Sciatic nerve (tissue), 2 donors: Measurements from ENCODE around the gene ACHE. TPM values are rescaled to one million over a fixed set of nuclear protein-coding genes. Genes with fewer than 3 reads are reported as not detected.

Experiments used
- ATAC-seq: fragments of 200-7000 bp; cut with Tn5 transposase; one replicate; pipeline ENCODE4 v1.9.1; 2020; ENCODE audit warnings: mild to moderate bottlenecking, moderate library complexity
- DNase-seq: peaks from one replicate; pipeline ENCODE4 v3.0.0-alpha.2; 2020; ENCODE audit warnings: low spot score
- intact Hi-C: fragments of 100-400 bp; cut with DNase I; formaldehyde crosslinking; loops from one replicate; pipeline ENCODE4 v1.14.2; 2022
- total RNA-seq: library from RNA; stranded (reverse); fragmentation: NEBNext Ultra II Directional; extraction: Animal tissue kit (Norgen Biotek cat#: 25700); gene quantifications from one replicate; pipeline ENCODE4 v1.2.1, GENCODE V29; 2021
- donor health status: DM: no; HTN: no; CAD: no.
- donor health status: DM: no; HTN: no; CAD: no.

Gene ACHE
- total RNA-seq, 1 donor from 2014 or later = 0.94 TPM

- no peak for DNase-seq
- ATAC-seq = no peak
- intact Hi-C loops = loop anchor here (5.0 kb wide), 1 partner anchor 158 kb away; no protein-coding TSS in a partner anchor
Measured at GRCh38 chr7:100899432-100899831, 3.7 kb upstream of the ACHE start.

- no peak for ATAC-seq
- intact Hi-C loops = loop anchor here (5.0 kb wide), 1 partner anchor 159 kb away; no protein-coding TSS in a partner anchor
- no peak for DNase-seq
Measured at GRCh38 chr7:100897772-100898454, 2.2 kb upstream of the ACHE start.

GRCh38 chr7:100896732-100897608 lies 1.3 kb upstream of the ACHE start:
- intact Hi-C loops = loop anchor here (5.0 kb wide), 1 partner anchor 160 kb away; no protein-coding TSS in a partner anchor
- peak; percentile 46 for ATAC-seq
- DNase-seq = no peak

GRCh38 chr7:100895956-100896731 lies 456 bp upstream of the ACHE start:
- intact Hi-C loops = loop anchor here (5.0 kb wide), 1 partner anchor 161 kb away; no protein-coding TSS in a partner anchor
- DNase-seq (no peak), ATAC-seq (no peak)

GRCh38 chr7:100894860-100895700 lies 608 bp downstream of the ACHE start:
- DNase-seq = no peak
- intact Hi-C loops = loop anchor here (5.0 kb wide), 1 partner anchor 162 kb away; no protein-coding TSS in a partner anchor

DNA sequence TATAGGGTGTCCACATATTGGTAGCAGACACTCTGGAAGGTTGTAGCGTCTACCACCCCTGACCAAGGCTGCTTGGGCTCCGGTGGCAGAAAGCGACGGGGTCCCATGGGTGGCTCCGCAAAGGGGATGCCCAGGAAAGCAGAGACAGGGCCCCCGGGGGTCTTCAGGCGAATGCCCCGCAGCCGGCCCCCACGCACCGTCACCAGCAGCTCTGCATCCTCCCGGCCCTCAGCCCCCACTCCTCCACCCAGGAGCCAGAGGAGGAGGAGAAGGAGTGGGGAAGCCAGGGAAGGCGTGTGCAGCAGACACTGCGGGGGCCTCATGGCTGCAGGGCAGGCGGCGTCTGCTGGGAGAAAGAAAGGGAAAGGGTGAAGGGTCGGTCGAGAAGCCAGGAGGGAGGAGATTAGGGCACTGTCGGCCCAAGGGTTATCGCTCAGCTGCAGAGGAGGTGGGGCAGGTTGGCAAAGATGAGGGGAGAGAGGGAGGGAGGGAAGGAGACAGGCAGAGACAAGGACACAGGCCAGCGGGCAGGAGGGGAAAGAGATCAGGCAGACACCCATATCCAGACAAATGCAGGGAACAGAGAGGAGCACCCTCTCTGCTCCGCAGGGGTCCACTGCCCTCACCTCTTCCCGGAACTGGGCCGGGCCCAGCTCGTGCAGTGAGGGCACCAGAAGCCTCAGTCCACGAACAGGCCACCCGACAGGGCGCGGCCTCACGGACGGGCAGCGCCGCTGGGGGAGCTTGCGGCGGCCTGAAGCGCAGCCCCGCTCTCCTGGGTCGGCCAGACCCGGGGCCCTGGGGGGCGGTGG lies 1.6 kb downstream of the ACHE start:
- intact Hi-C loops = no loop called here
- ATAC-seq (no peak), DNase-seq (no peak)

More at GRCh38 chr7:100894860-100895700, 608 bp downstream of the ACHE start:
- ATAC-seq = no peak

GRCh38 chr7:100893318-100893895 lies 2.3 kb downstream of the ACHE start:
- intact Hi-C loops = no loop called here
- no peak for ATAC-seq
- no peak for DNase-seq

- no peak for ATAC-seq
- intact Hi-C loops = no loop called here
- DNase-seq = no peak
Measured at GRCh38 chr7:100892364-100893317, 3.0 kb downstream of the ACHE start.

- ATAC-seq = no peak
Measured at GRCh38 chr7:100891568-100892247, 4.0 kb downstream of the ACHE start.

DNA sequence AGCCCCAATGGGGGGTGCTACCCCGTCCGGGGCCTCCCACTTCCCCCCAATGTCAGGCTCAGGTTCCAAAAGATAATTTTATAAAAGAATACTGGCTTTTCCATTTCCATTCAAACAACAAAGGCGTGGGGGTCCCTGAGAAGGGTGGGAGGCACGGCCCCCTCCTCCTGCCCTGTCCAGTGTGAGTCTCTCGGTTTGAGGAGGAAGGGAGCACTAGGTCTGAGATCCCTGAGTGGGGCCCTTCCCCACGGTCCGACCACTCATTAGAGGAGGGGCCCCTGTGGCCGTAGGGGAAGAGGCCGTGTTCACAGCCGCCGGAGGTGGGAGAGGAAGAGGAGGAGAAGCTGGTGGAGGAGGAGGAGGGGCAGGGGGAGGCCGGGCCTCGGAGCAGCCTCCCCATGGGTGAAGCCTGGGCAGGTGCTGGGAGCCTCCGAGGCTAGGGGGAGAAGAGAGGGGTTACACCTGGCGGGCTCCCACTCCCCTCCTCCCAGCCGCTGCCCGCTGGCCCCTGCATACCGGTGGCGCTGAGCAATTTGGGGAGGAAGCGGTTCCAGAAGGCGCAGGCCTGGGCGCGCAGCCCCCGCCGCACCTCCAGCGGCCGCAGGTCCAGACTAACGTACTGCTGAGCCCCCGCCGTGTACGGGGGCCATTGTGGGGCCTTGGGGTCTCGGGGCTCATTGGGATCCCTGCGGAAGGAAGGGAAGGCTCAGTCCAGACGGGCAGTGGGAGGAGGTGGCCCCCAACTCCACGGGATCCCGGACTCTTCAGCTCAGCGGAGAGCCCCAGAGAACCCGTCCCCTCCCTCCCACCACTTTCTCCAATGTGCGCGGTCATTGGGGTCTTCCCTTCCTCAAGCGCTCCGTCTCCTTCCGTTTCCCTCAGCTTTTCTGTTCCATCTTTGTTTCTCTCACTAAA lies 4.8 kb downstream of the ACHE start:
- ATAC-seq (peak; percentile 1), DNase-seq (no peak)
- intact Hi-C loops = no loop called here

More at GRCh38 chr7:100891568-100892247, 4.0 kb downstream of the ACHE start:
- intact Hi-C loops = no loop called here
- DNase-seq = no peak

- DNase-seq (no peak), ATAC-seq (peak; percentile 23)
- intact Hi-C loops = no loop called here
Measured at GRCh38 chr7:100888988-100889750, 6.5 kb downstream of the ACHE start, which contains the start of gene UFSP1. TSS of gene UFSP1 (minus strand) at chr7:100889715. CDS start at chr7:100889271, 444 bp downstream.

- intact Hi-C loops = no loop called here
- no peak for DNase-seq
- no peak for ATAC-seq
Measured at GRCh38 chr7:100888291-100888987, 7.2 kb downstream of the ACHE start.
